Skeletal muscle cell (primary cell): Measurements from ENCODE around the gene CUX1.
"Not testable (repeated sequence)": the region's sequence is repeated elsewhere in the genome, so short reads cannot be mapped to it uniquely, and the experiment has no call there.

ENCODE experiments used
- DNase-seq: peaks from one replicate; pipeline ENCODE4 v3.0.0-alpha.2; 2010; ENCODE audit warnings: low read depth
- H3K4me3 ChIP-seq: 2 replicates; pipeline ENCODE4 v1.5.1; 2011; ENCODE audit warnings: low read depth, mild to moderate bottlenecking, control low read depth, low read length, moderate library complexity

Gene CUX1

DNA sequence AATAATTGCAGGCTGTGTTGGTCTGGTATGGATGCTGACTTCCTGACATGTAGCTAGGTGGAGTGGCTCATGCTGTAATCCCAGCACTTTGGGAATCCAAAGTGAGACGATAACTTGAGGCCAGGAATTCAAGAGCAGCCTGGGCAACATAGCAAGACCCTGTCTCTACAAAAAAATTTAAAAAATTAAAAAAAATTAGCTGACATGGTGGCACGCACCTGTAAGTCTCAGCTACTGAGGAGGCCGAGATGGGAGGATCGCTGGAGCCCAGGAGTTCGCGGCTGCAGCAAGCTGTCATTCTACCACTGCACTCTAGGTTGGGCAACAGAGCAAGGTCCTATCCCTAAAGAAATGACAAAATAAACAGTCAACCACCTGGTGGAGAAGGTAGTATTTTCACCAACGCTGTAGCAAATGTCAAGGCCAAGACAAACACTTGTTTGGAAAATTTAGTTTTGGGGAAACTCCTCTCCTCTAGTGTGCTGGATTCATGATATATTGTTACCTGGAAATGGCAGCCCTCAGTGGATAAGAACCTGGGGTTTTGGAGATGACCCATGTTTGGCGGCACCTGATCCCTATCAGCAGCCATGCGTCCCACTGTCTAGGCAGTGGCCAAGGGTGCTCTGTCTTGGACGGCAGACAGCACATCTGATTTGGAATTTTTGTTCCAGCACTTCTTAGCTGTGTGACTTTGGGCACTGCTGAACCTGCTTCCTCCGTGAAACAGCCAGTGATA, 29.5 kb downstream of the CUX1 start:
- DNase-seq, result no peak
- H3K4me3 ChIP-seq, result no peak overlapping the region

DNA sequence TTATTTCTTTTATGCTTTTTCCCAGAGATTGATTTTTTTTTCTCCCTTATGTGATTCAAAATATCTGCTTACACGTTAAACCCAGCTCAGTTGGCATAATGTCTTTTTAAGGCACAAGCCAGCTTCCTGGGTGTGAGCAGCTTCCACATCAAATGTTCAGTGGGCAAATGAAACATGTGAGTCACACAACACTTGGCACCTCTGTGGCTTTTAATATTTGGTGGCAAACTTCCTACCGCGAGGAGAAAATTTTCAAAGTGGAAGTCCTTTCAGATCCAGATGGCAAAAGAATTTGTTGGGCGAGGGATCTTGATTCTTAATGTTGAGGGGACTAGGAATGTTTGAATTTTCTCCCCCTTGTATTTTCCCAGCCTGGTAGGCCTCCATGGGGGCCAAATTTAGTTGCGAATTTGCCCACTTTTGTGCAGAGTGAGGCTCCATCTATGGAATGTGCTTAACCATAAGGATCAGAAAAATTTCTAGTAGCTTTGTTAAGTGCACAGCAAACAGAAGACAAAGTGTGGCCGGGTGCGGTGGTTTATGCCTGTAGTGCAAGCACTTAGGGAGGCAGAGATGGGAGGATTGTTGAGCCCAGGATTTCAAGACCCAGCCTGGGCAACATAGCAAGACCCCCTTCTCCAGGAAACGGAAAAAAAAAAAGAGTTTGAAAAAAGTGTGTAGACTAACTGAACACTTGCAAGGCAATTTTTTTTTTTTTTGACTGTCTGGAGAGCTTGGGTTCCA, 31.0 kb downstream of the CUX1 start:
- H3K4me3 ChIP-seq, result no peak overlapping the region
- no peak for DNase-seq

DNA sequence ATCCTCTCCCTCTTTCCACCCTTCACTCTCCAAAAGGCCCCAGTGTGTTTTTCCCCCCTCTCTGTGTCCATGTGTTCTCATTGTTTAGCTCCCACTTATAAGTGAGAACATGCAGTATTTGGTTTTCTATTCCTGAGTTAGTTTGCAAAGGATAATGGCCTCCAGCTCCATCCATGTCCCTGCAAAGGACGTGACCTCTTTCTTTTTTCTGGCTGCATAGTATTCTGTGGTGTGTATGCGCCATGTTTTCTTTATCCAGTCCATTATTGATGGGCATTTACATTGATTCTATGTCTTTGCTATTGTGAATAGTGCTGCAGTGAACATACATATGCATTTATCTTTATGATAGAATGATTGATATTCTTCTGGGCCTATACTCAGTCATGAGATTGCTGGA, 31.9 kb downstream of the CUX1 start:
- not testable (repeated sequence) for DNase-seq, H3K4me3 ChIP-seq

DNA sequence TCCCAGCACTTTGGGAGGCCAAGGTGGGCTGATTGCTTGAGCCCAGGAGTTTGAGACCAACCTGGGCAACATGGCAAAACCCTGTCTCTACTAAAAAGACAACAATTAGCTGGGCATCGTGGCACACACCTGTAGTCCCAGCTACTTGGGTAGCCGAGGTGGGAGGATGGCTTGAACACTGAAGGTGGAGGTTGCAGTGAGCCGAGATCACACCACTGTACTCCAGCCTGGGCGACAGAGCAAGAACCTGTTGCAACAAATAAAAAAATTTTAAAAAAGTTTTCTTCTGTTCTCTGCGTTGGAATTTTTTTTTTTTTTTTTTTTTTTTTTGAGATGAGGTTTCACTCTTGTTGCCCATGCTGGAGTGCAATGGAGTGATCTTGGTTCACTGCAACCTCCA, 34.9 kb downstream of the CUX1 start:
- not testable (repeated sequence) for H3K4me3 ChIP-seq, DNase-seq

DNA sequence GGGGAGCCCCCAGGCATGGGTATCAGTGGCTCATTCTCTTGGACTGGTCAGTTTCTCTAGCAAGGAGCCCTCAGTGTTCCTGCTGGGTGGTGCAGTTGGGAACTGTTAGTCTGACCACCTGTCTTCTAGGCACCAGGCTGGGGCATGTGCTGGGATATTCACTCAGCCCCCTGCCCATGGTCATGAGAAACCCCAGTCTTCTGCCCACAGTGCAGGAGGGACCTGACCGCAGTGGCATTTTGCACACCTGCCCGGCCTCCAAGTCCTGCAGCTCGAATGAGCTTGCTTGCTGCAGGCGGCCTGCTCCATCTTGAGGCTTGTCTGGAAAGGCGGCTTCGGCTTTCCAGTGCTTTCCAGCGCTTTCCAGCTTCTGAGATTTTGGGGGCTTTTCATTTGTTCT, 36.3 kb downstream of the CUX1 start:
- H3K4me3 ChIP-seq, result no peak overlapping the region
- no peak for DNase-seq

DNA sequence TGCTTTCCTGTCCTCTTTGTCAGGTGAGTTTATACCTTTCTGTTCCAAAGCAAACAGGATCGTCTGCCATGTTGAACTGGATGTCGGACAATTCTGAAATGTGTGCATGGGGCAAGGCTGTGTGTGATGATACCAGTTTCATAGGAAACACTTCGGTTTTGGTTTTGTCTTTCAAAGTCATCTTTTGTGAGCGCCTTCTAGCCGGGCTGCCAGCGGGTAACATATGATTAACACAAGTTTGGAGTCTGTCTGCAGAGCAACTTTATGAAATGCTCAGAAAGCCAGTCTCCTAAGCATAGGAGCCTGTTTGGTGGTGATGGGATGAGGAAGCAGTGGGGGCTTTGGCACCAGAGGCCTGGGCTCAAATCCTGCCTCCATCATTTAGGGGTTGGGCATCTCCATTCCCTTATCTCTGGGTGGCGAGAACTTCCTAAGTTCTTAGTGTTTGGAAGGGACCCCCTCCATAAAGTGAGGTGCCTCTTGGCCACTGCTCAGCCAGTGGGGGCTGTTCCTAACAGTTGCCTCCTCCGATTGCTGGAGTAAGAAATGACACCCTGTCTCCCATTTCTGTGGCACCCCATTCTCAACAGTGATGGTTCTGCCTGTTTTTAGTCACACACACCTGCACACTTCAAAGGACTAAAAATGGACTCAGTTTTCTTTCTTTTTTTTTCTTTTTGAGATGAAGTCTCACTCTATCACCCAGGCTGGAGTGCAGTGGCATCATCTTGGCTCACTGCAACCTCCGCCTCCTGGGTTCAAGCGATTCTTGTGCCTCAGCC, 36.8 kb downstream of the CUX1 start:
- DNase-seq, result no peak

DNA sequence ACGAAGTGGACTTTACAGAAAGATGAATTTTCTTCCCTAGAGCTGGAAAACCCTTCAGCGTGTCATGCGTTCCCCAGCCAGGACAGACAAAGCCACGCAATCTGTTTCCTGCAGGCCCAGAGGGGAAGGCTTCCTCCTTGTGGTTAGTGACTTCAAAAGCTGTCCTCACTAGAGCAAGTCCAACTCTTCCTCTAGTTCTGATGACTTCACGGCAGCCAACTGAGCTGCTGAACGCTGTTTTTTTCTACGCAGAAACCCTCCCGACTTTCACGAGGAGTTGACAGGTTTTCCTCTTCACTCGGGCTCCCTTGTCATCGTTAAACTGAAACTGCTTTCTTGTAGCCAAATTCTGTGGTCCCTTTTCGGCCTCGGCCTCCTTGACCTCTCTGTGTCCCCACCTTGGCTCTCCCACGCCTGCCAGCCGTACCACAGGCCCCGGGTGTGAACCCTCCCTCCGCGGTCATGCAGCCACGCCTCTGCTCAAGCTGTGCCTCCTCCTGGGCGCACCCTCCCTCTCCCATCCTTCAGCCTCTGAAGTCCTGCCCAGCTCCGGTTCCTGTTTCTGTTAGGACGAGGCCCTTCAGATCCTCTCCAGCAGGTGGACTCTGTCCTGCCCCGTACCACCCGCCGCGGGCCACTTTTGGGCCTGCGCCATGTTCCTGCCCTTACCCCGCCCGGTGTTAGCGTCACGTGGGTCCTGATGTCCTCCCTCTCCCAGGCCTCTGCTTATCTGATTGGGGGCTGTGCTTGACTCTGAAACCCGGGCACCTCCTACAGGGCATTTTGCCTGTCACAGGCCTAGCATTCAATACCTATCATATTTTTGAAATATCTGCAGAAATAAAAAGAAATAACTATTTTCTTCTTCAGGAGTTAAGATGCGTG, 39.3 kb downstream of the CUX1 start:
- peak; percentile 59 for DNase-seq
- peak overlapping the region; percentile 28 for H3K4me3 ChIP-seq

More for the DNA sequence above, 36.8 kb downstream of the CUX1 start:
- no peak overlapping the region for H3K4me3 ChIP-seq

DNA sequence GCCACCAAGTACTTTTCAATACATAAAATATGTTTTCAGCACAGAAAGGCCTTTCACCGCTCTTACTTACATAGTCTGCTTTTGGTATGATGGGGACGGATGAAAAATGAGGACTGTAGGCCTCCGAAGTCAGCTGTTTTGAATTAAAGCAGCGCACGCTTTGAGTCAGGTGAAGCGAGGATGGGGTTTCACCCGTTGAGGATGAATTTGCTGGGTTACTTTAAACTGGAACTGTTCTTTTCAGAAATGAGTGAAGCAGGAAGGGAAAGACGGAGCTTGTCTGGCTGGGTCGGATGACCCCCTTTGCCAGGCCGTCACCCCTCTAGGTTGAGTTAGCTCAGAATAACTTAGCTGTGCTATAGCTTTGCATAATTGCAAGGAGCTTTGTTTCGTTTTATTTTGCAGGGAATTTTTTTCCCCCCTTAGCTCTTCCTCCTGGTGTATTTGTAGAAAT, 40.0 kb downstream of the CUX1 start:
- DNase-seq, result no peak
- no peak overlapping the region for H3K4me3 ChIP-seq

DNA sequence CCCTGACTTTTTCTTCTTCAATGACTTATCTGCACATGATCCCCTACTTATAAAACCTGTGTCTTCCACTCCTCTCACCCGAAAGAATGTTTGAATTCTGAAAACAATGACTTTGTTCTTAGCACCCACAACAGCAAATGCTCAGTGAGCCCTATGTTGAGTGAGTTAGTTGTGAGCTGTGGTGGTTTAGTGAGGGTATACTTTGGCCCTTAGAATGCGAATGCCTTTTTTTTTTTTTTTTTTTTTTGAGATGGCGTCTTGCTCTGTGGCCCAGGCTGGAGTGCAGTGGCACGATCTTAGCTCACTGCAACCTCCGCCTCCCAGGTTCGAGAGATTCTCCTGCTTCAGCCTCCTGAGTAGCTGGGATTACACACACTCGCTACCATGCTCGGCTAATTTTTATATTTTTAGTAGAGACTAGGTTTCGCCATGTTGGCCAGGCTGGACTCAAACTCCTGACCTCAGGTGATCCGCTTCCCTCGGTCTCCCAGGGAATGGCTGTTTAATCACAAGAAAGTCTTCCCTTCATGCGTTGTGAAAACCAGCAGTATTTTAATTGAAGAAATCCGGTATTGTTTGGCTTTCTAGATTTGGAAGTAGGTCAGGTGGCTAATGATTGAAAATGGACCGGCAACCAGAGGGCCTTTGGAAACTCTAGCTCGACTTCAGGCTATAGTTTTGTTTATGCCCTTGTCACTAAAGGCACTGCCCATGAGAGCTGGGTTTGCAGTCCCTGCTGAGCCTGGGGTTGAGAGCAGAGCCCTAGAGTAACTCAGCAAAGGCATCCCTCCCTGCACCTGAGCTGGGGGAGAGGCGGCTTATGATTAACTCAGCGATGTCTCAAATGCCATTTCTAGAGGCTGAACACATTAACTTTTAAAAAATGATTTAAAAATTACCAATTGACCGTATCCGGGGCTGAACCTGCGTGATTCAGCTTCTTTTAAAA, 41.3 kb downstream of the CUX1 start:
- no peak overlapping the region for H3K4me3 ChIP-seq
- DNase-seq, result no peak

DNA sequence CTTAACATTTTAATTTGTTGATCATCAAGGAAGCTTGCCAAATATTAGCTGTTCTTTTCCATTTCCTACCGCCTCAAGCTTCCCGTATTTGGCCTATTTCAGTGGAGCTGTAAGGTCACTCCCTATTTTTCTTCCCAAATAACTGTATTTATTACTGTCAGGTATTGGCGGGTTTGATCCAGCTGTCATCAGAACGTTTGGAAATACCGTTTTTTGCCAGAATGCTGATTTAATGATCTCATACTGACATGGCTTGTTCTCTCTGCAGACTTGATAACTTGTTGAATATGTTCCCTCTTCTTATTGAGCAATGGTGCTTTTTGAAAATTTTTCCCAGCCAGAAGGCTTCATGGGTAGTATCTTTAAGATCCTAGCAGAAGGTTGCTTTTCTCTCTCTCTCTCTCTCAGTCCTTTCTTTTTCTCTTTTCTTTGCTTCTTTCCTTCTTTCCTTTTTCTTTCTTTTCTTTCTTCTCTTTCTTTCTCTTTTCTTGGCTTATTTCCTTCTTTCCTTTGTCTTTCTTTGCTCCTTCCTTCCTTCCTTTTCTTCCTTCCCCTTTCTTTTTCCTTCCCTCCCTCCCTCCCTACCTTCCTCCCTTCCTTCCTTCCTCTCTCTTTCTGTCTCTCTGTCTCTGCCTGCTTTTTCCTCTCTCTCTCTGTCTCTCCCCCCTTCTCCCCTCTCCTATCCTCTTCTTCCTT, 42.1 kb downstream of the CUX1 start:
- H3K4me3 ChIP-seq, result no peak overlapping the region
- peak; percentile 33 for DNase-seq

DNA sequence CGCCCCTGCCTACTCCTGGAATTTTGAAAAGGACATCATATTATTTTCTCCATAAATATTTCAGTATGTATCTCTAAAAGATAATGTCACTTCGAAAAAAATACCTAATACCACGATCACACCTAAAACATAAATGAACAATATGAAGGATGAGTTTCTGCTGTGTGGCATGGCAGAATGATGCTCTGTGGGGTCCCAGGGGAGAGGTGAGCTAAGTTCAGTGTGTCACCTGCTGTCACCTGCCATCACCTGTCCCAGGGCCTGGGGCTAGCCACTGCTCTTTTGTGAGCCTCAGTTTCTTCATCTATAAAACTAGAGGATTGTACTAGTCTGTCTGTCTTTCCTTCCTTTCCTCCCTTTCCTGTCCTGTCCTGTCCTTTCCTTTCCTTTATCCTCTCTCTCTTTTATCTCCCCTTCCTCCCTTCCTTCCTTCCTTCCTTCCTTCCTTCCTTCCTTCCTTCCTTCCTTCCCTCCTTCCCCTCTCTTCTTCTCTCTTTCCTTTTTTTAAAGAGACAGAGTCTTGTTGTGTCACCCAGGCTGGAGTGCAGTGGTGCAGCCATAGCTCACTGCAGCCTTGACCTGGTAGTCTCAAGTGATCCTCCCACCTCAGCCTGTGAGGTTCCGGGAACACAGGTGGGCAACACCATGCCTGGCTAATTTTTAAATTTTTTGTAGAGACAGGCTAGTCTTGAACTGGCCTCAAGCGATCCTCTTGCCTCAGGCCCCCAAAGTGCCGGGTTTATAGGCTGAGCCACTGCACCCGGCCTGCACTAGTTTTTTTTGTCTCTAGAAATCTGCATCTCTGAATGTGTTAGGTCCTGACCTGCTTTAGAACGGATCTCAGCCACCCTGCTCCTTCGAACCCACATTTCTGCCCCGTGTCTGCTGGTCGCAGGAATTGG, 43.1 kb downstream of the CUX1 start:
- DNase-seq, result no peak
- no peak overlapping the region for H3K4me3 ChIP-seq

DNA sequence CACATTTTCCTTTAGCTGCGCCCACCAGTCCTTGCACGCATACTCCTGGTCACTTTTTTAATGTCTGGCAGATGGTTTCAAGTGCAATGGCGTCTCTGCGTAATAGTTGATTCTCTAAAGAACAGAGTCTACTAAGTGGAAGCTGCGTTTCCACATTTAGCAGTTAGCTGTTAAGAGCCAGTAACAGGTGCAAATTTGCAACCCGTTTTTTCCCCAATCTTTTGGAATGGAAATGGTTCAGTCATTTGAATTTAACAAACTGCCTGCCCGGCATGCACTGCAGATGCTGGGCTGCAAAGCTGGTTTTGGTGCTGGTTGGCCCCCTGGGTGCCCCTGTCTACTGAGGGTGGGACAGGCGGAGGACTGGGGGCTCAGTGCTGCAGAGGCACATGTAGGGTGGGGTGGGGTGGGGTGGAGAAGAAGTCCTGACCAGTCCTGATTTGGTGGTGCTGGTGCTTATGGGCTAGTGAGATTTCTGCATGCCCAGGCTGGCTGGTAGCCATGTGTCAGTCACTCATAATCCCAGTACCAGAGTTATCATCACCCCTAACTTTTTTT, 43.9 kb downstream of the CUX1 start:
- H3K4me3 ChIP-seq, result no peak overlapping the region
- DNase-seq, result no peak

DNA sequence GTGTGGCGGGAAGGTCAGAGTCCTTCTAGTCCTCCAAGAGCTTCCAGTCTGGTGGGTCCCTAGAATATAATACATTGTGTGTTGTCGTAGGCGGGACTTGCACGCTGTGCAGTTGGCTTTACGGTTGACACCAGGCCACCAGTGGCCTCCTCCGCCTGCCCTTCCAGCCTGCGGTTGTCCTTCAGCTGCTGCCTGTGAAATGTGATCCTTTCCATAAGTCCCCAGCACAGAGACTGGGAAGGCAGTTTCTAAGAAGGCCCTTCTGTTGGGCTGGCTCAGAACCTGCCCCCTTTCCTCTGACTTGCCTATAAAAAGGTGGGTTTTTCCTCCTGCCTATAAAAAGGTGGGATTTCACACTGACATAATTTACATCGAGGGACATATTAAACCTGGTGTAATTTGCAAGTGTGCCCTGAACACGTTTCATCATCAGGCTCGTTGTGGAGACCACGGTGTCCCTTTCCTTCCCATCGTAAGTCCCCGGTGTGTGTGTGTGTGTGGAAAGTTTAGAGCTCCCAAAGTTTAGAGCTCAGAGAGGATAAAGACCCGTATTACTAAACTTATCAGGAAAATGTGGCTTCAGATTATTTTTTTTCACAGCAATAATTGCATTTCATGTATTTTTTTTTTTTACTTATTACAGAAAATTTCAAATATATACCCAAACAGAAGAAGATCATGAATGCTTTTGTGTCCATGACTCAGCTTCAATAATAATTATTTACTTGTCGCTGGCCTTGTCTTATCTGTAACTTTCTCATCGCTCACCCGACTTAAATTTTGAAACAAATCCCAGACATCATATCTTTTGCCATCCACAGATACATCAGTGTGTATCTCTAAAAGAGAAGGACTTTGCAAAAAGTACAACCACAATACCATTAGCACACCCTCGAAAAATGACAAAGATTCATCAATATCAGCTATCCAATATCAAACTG, 45.1 kb downstream of the CUX1 start:
- no peak overlapping the region for H3K4me3 ChIP-seq
- DNase-seq, result peak; percentile 51

DNA sequence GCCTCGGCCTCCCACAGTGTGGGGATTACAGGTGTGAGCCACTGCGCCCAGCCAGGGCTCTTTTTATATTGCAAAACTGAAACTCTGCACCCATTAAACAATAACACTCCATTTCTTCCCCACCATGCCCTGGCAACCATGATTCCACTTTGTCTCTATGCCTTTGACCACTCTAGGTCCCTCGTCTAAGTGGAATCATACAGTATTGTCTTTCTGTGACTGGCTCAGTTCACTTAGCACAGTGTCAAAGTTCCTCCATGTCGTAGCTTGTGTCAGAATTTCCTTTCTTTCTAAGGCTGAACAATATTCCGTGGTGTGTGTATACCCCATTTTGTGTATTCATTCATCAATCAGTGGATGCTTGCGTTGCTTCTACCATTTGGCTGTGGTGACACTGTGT, 46.2 kb downstream of the CUX1 start:
- H3K4me3 ChIP-seq, result no peak overlapping the region
- DNase-seq, result no peak

DNA sequence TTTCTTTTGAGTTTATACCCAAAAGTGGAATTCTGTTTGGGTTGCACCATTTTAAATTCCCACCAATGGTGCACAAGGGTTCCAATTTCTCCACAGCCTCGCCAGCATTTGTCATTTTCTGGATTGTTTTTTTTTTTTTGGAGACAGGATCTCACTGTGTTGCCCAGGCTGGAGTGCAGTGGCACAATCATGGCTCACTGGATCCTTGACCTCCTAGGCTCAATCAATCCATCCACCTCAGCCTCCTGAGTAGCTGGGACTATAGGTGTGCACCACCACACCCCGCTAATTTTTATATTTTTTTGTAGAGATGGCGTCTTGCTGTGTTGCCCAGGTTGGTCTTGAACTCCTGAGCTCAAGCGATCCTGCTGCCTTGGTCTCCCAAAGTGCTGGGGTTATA, 46.6 kb downstream of the CUX1 start:
- no peak for DNase-seq
- H3K4me3 ChIP-seq, result no peak overlapping the region
